Kidney epithelial cell (primary cell): ENCODE data around the gene LHCGR. TPM values are rescaled to one million over a fixed set of nuclear protein-coding genes. Genes with fewer than 3 reads are reported as not detected.

Experiments
- DNase-seq: peaks from one replicate; pipeline ENCODE4 v3.0.0-alpha.2; 2010; ENCODE audit warnings: low read depth
- H3K27me3 ChIP-seq: 2 replicates; pipeline ENCODE4 v1.6.0; 2011; ENCODE audit warnings: low read length; ENCODE audit not compliant: control insufficient read depth, insufficient read depth
- H3K36me3 ChIP-seq: 2 replicates; pipeline ENCODE4 v1.5.1; 2011; ENCODE audit warnings: low read length; ENCODE audit not compliant: control insufficient read depth, insufficient read depth
- H3K4me3 ChIP-seq: 2 replicates; pipeline ENCODE4 v1.5.1; 2011; ENCODE audit warnings: low read depth, mild to moderate bottlenecking, control low read depth, low read length
- CTCF ChIP-seq: IDR thresholded peaks from 2 replicates; pipeline ENCODE4 v1.5.1; 2011; ENCODE audit warnings: mild to moderate bottlenecking, moderate library complexity, low read length, control low read depth, inconsistent platforms; ENCODE audit not compliant: insufficient read depth, poor library complexity, severe bottlenecking
- total RNA-seq: library from RNA; depleted of rRNA; stranded (reverse); fragments of >200 nt; gene quantifications from 2 replicates; pipeline ENCODE4 v1.2.3, GENCODE V29; 2015

Gene LHCGR
- total RNA-seq, 1 donor from 2014 or later, result not detected

GRCh38 chr2:48699348-48699930 lies 56.1 kb downstream of the LHCGR start:
- no peaks in the 10 kb centered on the region for H3K27me3 ChIP-seq
- TF ChIP-seq CTCF, result no peak
- H3K4me3 ChIP-seq, result no peak overlapping the region
- no peaks in the 10 kb centered on the region for H3K36me3 ChIP-seq
- DNase-seq, result no peak

- H3K4me3 ChIP-seq, result no peak overlapping the region
- no peak for DNase-seq
- no peak for TF ChIP-seq CTCF
- H3K27me3 ChIP-seq, result no peaks in the 10 kb centered on the region
- H3K36me3 ChIP-seq, result no peaks in the 10 kb centered on the region
These were observed 58.6 kb downstream of the LHCGR start for GRCh38 chr2:48696881-48697280.

GRCh38 chr2:48695991-48696390 lies 59.5 kb downstream of the LHCGR start:
- no peak for DNase-seq
- Histone ChIP-seq H3K27me3 (no peaks in the 10 kb centered on the region), H3K4me3 (no peak overlapping the region), H3K36me3 (no peaks in the 10 kb centered on the region)
- no peak for TF ChIP-seq CTCF

- DNase-seq, result peak; percentile 39
- TF ChIP-seq CTCF, result no peak
- no peaks in the 10 kb centered on the region for H3K36me3 ChIP-seq
- no peak overlapping the region for H3K4me3 ChIP-seq
- H3K27me3 ChIP-seq, result no peaks in the 10 kb centered on the region
These were observed 61.4 kb downstream of the LHCGR start for GRCh38 chr2:48694149-48694548.

- peak; percentile 26 for DNase-seq
- Histone ChIP-seq H3K36me3 (no peaks in the 10 kb centered on the region), H3K27me3 (no peaks in the 10 kb centered on the region), H3K4me3 (no peak overlapping the region)
- TF ChIP-seq CTCF, result no peak
These were observed 61.9 kb downstream of the LHCGR start for GRCh38 chr2:48693645-48694044.

- TF ChIP-seq CTCF, result no peak
- DNase-seq, result no peak
- H3K4me3 ChIP-seq, result no peak overlapping the region
- H3K36me3 ChIP-seq, result no peaks in the 10 kb centered on the region
- no peaks in the 10 kb centered on the region for H3K27me3 ChIP-seq
These were observed 62.5 kb downstream of the LHCGR start for GRCh38 chr2:48693066-48693465.
